Measurements from ENCODE around the gene TAX1BP3. TPM values are rescaled to one million over a fixed set of nuclear protein-coding genes. Genes with fewer than 3 reads are reported as not detected.

TAX1BP3 gene
- total RNA-seq, 2 donors from 2014 or later = 69.6 to 86.8 TPM

DNA sequence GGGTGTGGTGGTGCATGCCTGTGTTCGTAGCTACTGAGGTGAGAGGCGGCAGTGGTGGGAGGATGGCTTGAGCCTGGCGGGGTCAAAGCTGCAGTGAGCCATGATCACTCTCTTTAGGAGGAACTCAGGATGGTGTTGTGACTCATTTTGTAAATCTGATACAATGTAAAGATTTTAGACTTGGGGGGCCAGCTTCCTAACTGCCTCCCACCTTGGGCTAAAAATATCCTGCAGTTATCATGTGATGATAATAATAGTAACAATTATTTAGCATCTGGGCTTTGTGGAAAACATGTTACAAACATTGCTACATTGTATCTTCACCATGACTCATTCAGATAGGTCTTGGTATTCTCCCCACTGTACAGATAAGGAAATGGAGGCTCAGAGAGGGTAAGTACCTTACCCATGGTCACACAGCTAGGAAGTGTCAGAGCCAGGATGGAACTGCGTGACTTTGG, 24.5 kb downstream of the TAX1BP3 start:
- Histone ChIP-seq H3K27ac (ENCODE audit: low read depth, low read length) (no peak overlapping the region), H3K9me3 (ENCODE audit: control insufficient read depth, low read length) (no peaks in the 10 kb centered on the region), H3K4me1 (ENCODE audit: control insufficient read depth, insufficient read depth, low read length) (peaks cover 4% of the 10 kb centered on the region), H3K9ac (ENCODE audit: extremely low read depth, low read length, poor library complexity, severe bottlenecking) (no peak overlapping the region), H3K27me3 (ENCODE audit: control insufficient read depth, insufficient read depth, low read length, poor library complexity, severe bottlenecking) (no peaks in the 10 kb centered on the region), H3K4me3 (ENCODE audit: low read length) (no peak overlapping the region), H3K36me3 (ENCODE audit: control insufficient read depth, insufficient read depth, low read length) (peaks cover 30% of the 10 kb centered on the region)
- Mint-ChIP-seq H3K27me3 (ENCODE audit: insufficient read depth) (no peaks in the 10 kb centered on the region), H3K27ac (no peak overlapping the region), H3K4me1 (peaks cover 8% of the 10 kb centered on the region), H3K36me3 (ENCODE audit: low read depth) (peaks cover 46% of the 10 kb centered on the region), H3K9me3 (no peaks in the 10 kb centered on the region), H3K4me3 (no peak overlapping the region)
- no peak for DNase-seq
- WGBS, 2 experiments (ENCODE audit: insufficient coverage in 1 of 2, insufficient read length in 1 of 2) = 93 to 100% methylated on average over 4 of the region's 4 CpGs
- TF ChIP-seq, protein P1, sequence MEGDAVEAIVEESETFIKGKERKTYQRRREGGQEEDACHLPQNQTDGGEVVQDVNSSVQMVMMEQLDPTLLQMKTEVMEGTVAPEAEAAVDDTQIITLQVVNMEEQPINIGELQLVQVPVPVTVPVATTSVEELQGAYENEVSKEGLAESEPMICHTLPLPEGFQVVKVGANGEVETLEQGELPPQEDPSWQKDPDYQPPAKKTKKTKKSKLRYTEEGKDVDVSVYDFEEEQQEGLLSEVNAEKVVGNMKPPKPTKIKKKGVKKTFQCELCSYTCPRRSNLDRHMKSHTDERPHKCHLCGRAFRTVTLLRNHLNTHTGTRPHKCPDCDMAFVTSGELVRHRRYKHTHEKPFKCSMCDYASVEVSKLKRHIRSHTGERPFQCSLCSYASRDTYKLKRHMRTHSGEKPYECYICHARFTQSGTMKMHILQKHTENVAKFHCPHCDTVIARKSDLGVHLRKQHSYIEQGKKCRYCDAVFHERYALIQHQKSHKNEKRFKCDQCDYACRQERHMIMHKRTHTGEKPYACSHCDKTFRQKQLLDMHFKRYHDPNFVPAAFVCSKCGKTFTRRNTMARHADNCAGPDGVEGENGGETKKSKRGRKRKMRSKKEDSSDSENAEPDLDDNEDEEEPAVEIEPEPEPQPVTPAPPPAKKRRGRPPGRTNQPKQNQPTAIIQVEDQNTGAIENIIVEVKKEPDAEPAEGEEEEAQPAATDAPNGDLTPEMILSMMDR (conservative IDR thresholded peaks at IDR 0.05) = no peak

DNA sequence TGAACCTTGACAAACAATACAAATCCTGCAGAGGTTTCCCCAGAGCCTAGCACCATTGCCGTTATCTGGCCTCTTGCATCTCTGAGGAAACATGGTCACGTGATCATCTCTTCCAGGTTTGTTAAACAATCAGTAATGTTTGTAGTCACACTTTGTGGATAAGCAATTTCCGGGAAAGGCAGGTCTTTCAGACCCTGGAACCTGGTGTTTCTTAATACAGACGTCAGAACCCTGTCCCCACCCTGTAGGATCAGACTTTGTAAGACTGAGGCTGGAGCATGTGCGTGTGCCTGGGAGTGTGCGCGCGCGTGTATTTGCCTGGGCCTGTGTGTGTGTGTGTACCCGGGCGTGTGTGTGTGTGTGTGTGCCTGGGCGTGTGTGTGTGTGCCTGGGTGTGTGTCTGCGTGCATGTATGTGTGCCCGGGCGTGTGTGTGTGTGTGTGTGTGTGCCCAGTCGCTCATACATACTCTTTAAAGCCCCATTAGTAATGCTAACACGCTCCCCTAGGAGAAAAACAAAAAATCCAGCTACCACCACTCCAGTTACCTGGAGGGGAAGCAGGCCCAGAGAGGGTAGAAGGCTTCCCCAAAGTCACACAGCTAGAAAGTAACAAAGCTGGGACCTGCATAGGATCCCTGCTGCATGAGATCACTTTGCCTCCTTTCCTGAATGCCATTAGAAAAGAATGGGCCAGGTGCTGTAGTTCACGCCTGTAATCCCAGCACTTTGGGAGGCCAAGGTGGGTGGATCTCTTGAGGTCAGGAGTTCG, 26.5 kb downstream of the TAX1BP3 start:
- Histone ChIP-seq H3K27ac (ENCODE audit: low read depth, low read length) (no peak overlapping the region), H3K9me3 (ENCODE audit: control insufficient read depth, low read length) (no peaks in the 10 kb centered on the region), H3K36me3 (ENCODE audit: control insufficient read depth, insufficient read depth, low read length) (peaks cover 24% of the 10 kb centered on the region), H3K4me1 (ENCODE audit: control insufficient read depth, insufficient read depth, low read length) (peaks cover 9% of the 10 kb centered on the region), H3K27me3 (ENCODE audit: control insufficient read depth, insufficient read depth, low read length, poor library complexity, severe bottlenecking) (no peaks in the 10 kb centered on the region), H3K4me3 (ENCODE audit: low read length) (no peak overlapping the region), H3K9ac (ENCODE audit: extremely low read depth, low read length, poor library complexity, severe bottlenecking) (no peak overlapping the region)
- 86 to 94% methylated on average over 6 to 10 of the region's 19 CpGs for WGBS, 2 experiments (ENCODE audit: insufficient coverage in 1 of 2, insufficient read length in 1 of 2)
- no peaks in the 10 kb centered on the region for H3K27me3 Mint-ChIP-seq (ENCODE audit: insufficient read depth)
- H3K36me3 Mint-ChIP-seq (ENCODE audit: low read depth) = peaks cover 40% of the 10 kb centered on the region
- DNase-seq = no peak
- H3K9me3 Mint-ChIP-seq = no peaks in the 10 kb centered on the region
- H3K4me1 Mint-ChIP-seq = peaks cover 14% of the 10 kb centered on the region
- TF ChIP-seq, protein P1 (conservative IDR thresholded peaks at IDR 0.05) = no peak
- peak overlapping the region; percentile 26 for H3K27ac Mint-ChIP-seq
- no peak overlapping the region for H3K4me3 Mint-ChIP-seq

DNA sequence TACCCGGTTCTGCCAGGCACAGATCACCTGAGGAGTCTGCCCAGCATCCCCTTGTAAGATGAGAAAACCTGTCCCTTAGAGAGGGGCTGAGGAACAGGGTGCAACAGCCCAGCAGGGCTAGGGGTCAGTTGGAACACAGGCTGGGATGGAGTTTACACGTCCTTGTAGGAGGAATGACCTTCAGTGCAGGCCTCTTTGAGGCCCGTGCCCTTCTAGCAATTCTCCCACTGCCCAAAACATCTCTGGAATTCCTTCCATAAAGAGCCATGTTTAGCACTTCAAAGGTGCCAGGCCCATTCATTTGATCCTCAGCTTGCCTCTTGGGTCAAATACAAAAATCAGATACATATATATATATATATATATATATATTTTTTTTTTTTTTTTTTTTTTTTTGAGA, 27.4 kb downstream of the TAX1BP3 start:
- DNase-seq = no peak
- Histone ChIP-seq H3K9me3 (ENCODE audit: control insufficient read depth, low read length) (no peaks in the 10 kb centered on the region), H3K4me3 (ENCODE audit: low read length) (no peak overlapping the region), H3K27me3 (ENCODE audit: control insufficient read depth, insufficient read depth, low read length, poor library complexity, severe bottlenecking) (no peaks in the 10 kb centered on the region), H3K4me1 (ENCODE audit: control insufficient read depth, insufficient read depth, low read length) (peaks cover 9% of the 10 kb centered on the region), H3K36me3 (ENCODE audit: control insufficient read depth, insufficient read depth, low read length) (peaks cover 24% of the 10 kb centered on the region), H3K27ac (ENCODE audit: low read depth, low read length) (no peak overlapping the region), H3K9ac (ENCODE audit: extremely low read depth, low read length, poor library complexity, severe bottlenecking) (no peak overlapping the region)
- TF ChIP-seq, protein P1 (conservative IDR thresholded peaks at IDR 0.05) = no peak
- H3K27ac Mint-ChIP-seq = peak overlapping the region; percentile 26
- H3K36me3 Mint-ChIP-seq (ENCODE audit: low read depth) = peaks cover 40% of the 10 kb centered on the region
- 80 to 86% methylated on average over 1 to 3 of the region's 3 CpGs for WGBS, 2 experiments (ENCODE audit: insufficient coverage in 1 of 2, insufficient read length in 1 of 2)
- H3K4me1 Mint-ChIP-seq = peaks cover 14% of the 10 kb centered on the region
- no peaks in the 10 kb centered on the region for H3K27me3 Mint-ChIP-seq (ENCODE audit: insufficient read depth)
- no peaks in the 10 kb centered on the region for H3K9me3 Mint-ChIP-seq
- no peak overlapping the region for H3K4me3 Mint-ChIP-seq
